HG03280 (cell line): Measurements from ENCODE around the gene TBXT.
A peak's percentile ranks its signal among the peaks of the same experiment; 100 is the strongest.
"Not testable (repeated sequence)": the region's sequence is repeated elsewhere in the genome, so short reads cannot be mapped to it uniquely, and the experiment has no call there.

ENCODE experiments used
- ATAC-seq: cut with Tn5 transposase; IDR thresholded peaks from one replicate; pipeline ENCODE4 v1.9.1; 2021; ENCODE audit warnings: mild to moderate bottlenecking, moderate library complexity; ENCODE audit not compliant: unreplicated experiment

Gene TBXT

GRCh38 chr6:166172546-166172945 lies 4.9 kb upstream of the TBXT start:
- ATAC-seq: no peak

- no peak for ATAC-seq
Observed at GRCh38 chr6:166169549-166170421, 2.1 kb upstream of the TBXT start.

GRCh38 chr6:166168616-166169548 lies 1.2 kb upstream of the TBXT start:
- ATAC-seq: no peak

- no peak for ATAC-seq
Observed at GRCh38 chr6:166167258-166167731, 356 bp downstream of the TBXT start.

- ATAC-seq: no peak
Observed at GRCh38 chr6:166166314-166167257, 1.1 kb downstream of the TBXT start.

- ATAC-seq: no peak
Observed at GRCh38 chr6:166165558-166166313, 1.9 kb downstream of the TBXT start.

- ATAC-seq: peak; percentile 81
Observed at GRCh38 chr6:166162599-166163342, 4.9 kb downstream of the TBXT start.

- ATAC-seq: no peak
Observed at GRCh38 chr6:166157930-166158617, 9.6 kb downstream of the TBXT start.

- ATAC-seq: no peak
Observed at GRCh38 chr6:166156942-166157341, 10.7 kb downstream of the TBXT start.

GRCh38 chr6:166153966-166154365 lies 13.7 kb downstream of the TBXT start:
- ATAC-seq: no peak

GRCh38 chr6:166152660-166153059 lies 15.0 kb downstream of the TBXT start:
- no peak for ATAC-seq

GRCh38 chr6:166151798-166152197 lies 15.9 kb downstream of the TBXT start:
- no peak for ATAC-seq

GRCh38 chr6:166145751-166146150 lies 21.9 kb downstream of the TBXT start:
- no peak for ATAC-seq

- no peak for ATAC-seq
Observed at GRCh38 chr6:166143011-166143410, 24.6 kb downstream of the TBXT start.

- ATAC-seq: no peak
Observed at GRCh38 chr6:166127624-166128472, 39.8 kb downstream of the TBXT start.

GRCh38 chr6:166123115-166123514 lies 44.5 kb downstream of the TBXT start:
- ATAC-seq: not testable (repeated sequence)

- ATAC-seq: no peak
Observed at GRCh38 chr6:166121726-166122125, 45.9 kb downstream of the TBXT start.
